Esophagus muscularis mucosa (tissue), 4 donors: ENCODE results near the gene MPPED1. TPM values are rescaled to one million over a fixed set of nuclear protein-coding genes. Genes with fewer than 3 reads are reported as not detected.

ENCODE experiments used
- DNase-seq: peaks from one replicate; pipeline ENCODE4 v3.0.0-alpha.2; 2017; ENCODE audit errors: extremely low spot score
- H3K27ac ChIP-seq, 4 donors: fragments of 200-600 bp; sonication (generic); replicated peaks in 1 of 4; 1 replicate in 3 of 4; 2 replicates in 1 of 4; pipeline ENCODE4 v1.5.1; 2016 to 2019; ENCODE audit warnings: mild to moderate bottlenecking in 1 of 4
- H3K27me3 ChIP-seq, 4 donors: fragments of 200-600 bp; sonication (generic); one replicate each; pipeline versions ENCODE4 v1.5.1 to v1.6.0; 2016 to 2019
- H3K36me3 ChIP-seq, 4 donors: fragments of 200-600 bp; sonication (generic); one replicate each; pipeline ENCODE4 v1.5.1; 2016 to 2019
- H3K4me1 ChIP-seq, 4 donors: fragments of 200-600 bp; sonication (generic); one replicate each; pipeline ENCODE4 v1.5.1; 2016 to 2019
- H3K4me3 ChIP-seq, 4 donors: fragments of 200-600 bp; sonication (generic); 1 replicate in 2 of 4; 2 replicates in 2 of 4; pipeline ENCODE4 v1.5.1; 2016 to 2019; ENCODE audit warnings: mild to moderate bottlenecking in 4 of 4, moderate library complexity in 1 of 4
- H3K9me3 ChIP-seq, 4 donors: fragments of 200-600 bp; sonication (generic); 1 replicate in 3 of 4; 2 replicates in 1 of 4; pipeline ENCODE4 v1.5.1; 2016 to 2019
- EP300 ChIP-seq: sonication (generic); formaldehyde crosslinking; IDR thresholded peaks from one replicate; pipeline ENCODE4 v1.6.1; 2017; ENCODE audit warnings: antibody characterized with exemption
- POLR2A ChIP-seq: fragments of 450-650 bp; IDR thresholded peaks from one replicate; pipeline ENCODE4 v1.6.1; 2017; ENCODE audit warnings: antibody characterized with exemption, moderate library complexity, mild to moderate bottlenecking, low read depth
- POLR2AphosphoS5 ChIP-seq, 2 donors: sonication (generic); formaldehyde crosslinking; IDR thresholded peaks; one replicate each; pipeline ENCODE4 v1.6.1; 2017; ENCODE audit warnings: antibody characterized with exemption in 2 of 2
- WGBS: methylation state at CpG from one replicate; pipeline ENCODE4 v1.1.5; 2018; 5-methylcytosine and 5-hydroxymethylcytosine counted together
- intact Hi-C: fragments of 100-400 bp; cut with DNase I; formaldehyde crosslinking; loops from one replicate; pipeline ENCODE4 v1.15.1; 2023
- total RNA-seq, 4 donors: library from RNA; depleted of rRNA; stranded (reverse); fragments of >200 nt; gene quantifications; one replicate each; pipeline versions ENCODE4 v1.1.0 to v1.2.1, GENCODE V29; 2016
- TF ChIP-seq, protein P1 (sequence below), 3 experiments: fragments of 200-600 bp in 2 of 3; fragments of 450-650 bp in 1 of 3; sonication (generic) in 2 of 3; IDR thresholded peaks; one replicate each; pipeline ENCODE4 v1.5.1; 2017 to 2019; ENCODE audit warnings: antibody characterized with exemption in 3 of 3, mild to moderate bottlenecking in 2 of 3, moderate library complexity in 1 of 3

Gene MPPED1
- total RNA-seq, 4 donors from 2014 or later = not detected

DNA sequence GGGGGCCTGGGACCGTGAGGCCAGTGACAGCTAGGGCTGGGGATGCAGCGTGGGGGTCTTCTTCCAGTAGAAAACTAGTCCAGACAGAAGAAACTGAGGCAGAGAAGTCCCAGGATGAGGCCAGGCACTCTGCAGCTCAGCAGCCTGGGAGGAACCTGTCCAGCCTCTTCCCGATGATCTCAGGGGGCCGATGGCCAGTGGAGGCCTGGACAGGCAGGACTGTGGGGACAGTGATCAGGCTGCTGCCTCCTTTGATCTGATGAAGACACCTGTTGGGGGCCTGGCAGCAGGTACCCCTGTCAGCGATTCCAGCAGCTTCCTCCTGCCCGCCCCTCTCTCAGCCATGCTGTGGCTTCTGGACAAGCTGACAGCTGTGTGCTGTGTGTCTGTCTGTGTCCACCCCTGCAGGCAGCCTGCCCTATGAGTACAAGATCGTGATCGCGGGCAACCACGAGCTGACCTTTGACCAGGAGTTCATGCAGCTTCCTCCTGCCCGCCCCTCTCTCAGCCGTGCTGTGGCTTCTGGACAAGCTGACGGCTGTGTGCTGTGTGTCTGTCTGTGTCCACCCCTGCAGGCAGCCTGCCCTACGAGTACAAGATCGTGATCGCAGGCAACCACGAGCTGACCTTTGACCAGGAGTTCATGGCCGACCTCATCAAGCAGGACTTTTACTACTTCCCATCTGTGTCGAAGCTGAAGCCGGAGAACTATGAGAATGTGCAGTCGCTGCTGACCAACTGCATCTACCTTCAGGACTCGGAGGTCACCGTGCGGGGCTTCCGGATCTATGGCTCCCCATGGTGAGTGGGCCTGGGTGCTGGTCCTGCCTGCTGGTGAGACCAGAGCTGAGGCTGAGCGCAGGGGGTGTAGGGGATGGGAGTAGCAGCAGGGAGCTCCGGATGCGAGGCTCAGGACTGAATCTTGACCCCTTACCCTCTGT, 62.6 kb downstream of the MPPED1 start:
- H3K36me3 ChIP-seq = no peaks in the 10 kb centered on the region
- no peaks in the 10 kb centered on the region for H3K9me3 ChIP-seq
- H3K4me3 ChIP-seq = no peak overlapping the region
- no peak for DNase-seq
- TF ChIP-seq EP300 (no peak), POLR2A (no peak), POLR2AphosphoS5 (IDR thresholded peaks at IDR 0.05) (no peak)
- TF ChIP-seq, protein P1, sequence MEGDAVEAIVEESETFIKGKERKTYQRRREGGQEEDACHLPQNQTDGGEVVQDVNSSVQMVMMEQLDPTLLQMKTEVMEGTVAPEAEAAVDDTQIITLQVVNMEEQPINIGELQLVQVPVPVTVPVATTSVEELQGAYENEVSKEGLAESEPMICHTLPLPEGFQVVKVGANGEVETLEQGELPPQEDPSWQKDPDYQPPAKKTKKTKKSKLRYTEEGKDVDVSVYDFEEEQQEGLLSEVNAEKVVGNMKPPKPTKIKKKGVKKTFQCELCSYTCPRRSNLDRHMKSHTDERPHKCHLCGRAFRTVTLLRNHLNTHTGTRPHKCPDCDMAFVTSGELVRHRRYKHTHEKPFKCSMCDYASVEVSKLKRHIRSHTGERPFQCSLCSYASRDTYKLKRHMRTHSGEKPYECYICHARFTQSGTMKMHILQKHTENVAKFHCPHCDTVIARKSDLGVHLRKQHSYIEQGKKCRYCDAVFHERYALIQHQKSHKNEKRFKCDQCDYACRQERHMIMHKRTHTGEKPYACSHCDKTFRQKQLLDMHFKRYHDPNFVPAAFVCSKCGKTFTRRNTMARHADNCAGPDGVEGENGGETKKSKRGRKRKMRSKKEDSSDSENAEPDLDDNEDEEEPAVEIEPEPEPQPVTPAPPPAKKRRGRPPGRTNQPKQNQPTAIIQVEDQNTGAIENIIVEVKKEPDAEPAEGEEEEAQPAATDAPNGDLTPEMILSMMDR (IDR thresholded peaks at IDR 0.05) = no peak
- intact Hi-C loops = no loop called here
- no peaks in the 10 kb centered on the region for H3K4me1 ChIP-seq
- H3K27me3 ChIP-seq = peaks cover 0 to 65% (median 0%) of the 10 kb centered on the region in 4 donors
- H3K27ac ChIP-seq = no peak overlapping the region
- WGBS = 54% methylated on average over 26 of the region's 28 CpGs

DNA sequence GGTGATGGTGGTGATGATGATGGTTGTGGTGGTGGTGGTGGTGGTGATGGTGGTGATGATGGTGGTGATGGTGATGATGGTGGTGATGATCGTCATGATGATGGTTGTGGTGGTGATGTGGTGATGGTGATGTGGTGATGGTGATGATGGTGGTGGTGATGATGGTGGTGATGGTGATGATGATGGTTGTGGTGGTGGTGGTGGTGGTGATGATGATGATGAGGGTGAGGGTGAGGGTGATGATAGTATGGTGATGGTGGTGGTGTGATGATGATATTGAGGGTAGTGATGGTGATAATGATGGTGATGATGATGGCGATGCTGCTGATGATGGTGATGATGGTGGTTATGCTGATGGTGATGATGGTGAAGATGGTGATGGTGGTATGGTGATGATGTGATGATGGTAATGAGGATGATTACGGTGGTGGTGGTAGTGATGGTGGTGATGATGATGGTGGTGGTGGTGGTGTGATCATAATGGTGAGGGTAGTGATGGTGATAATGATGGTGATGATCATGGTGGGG, 63.8 kb downstream of the MPPED1 start:
- DNase-seq = no peak
- Histone ChIP-seq H3K9me3 (no peaks in the 10 kb centered on the region), H3K27ac (no peak overlapping the region), H3K4me3 (no peak overlapping the region), H3K4me1 (no peaks in the 10 kb centered on the region), H3K27me3 (peaks cover 0 to 57% (median 0%) of the 10 kb centered on the region in 4 donors), H3K36me3 (no peaks in the 10 kb centered on the region)
- no peak for TF ChIP-seq EP300
- TF ChIP-seq, protein P1 (IDR thresholded peaks at IDR 0.05) = no peak
- no peak for TF ChIP-seq POLR2AphosphoS5 (IDR thresholded peaks at IDR 0.05)
- intact Hi-C loops = no loop called here
- 97% methylated on average over 3 of the region's 3 CpGs for whole genome bisulfite sequencing

DNA sequence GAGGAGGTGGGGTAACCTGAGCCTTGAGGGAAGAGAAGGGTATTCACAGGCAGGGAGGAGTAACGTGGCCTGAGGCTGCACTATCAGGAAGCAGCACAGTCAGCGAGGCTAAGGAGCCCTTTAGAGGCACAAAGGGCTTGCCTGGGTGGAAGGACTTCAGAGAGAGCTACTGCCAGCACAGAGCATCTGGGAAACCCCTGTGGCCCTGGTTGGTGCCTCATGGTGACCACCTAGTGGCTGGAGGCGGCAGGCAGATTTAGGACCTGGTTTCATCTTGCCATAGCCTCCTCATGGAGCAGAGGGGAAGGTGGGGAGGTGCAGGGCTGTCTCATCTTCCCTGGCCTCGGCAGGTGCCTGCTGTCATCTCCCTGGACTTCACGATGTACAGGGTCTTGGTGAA, 64.5 kb downstream of the MPPED1 start:
- no peak for TF ChIP-seq POLR2A
- TF ChIP-seq, protein P1 (IDR thresholded peaks at IDR 0.05) = no peak
- no peak for TF ChIP-seq POLR2AphosphoS5 (IDR thresholded peaks at IDR 0.05)
- TF ChIP-seq EP300 = no peak
- Histone ChIP-seq H3K4me1 (no peaks in the 10 kb centered on the region), H3K27ac (no peak overlapping the region), H3K27me3 (peaks cover 0 to 50% (median 0%) of the 10 kb centered on the region in 4 donors), H3K9me3 (no peaks in the 10 kb centered on the region), H3K4me3 (no peak overlapping the region), H3K36me3 (no peaks in the 10 kb centered on the region)
- intact Hi-C loops = no loop called here
- DNase-seq = no peak
- WGBS = 56% methylated on average over 4 of the region's 5 CpGs

DNA sequence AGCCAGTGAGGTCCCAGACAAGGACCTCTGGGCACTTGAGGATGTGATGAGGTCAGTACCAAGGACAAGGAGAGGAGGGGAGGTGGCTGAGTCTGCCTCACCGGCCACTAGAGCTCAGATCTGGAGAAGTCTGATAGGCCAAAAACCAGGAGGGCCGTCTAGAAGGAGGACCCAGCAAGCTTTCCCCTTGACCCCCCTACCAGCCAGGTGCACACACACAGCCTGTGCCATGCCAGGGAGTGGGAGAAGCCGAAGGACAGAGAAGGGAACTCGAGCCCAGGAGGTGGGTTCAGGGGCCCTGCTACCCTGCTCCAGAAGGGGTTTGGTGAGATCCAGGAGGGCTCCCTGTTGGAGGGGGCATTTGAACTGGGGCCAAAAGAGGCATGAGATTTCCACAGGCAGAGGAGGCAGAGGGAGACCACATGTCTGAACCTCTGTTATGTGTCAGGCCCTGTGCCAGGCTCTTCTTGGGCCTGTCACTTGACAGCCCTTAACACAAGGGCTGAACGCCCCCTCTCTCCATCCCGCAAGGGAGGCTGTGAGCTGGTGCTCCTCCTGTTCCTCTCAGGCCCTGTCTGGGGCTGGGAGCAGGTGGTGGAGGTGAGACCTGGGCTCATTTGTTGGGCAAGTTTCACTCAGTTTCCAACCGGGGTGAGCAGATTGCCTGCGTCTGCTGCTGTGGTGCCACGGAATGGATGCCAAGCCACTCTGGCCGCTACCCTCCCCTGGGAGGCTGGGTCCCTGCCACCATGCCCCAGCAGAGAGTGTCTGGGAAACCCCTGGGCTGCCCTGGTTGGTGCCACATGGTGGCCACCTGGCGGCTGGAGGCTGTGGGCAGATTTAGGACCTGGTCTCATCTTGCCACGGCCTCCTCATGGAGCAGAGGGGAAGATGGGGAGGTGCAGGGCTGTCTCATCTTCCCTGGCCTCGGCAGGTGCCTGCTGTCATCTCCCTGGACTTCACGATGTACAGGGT, 65.2 kb downstream of the MPPED1 start:
- intact Hi-C loops = no loop called here
- DNase-seq = no peak
- H3K27ac ChIP-seq = no peak overlapping the region
- peaks cover 0 to 43% (median 0%) of the 10 kb centered on the region in 4 donors for H3K27me3 ChIP-seq
- 89% methylated on average over 4 of the region's 14 CpGs for WGBS
- H3K4me1 ChIP-seq = no peaks in the 10 kb centered on the region
- H3K36me3 ChIP-seq = no peaks in the 10 kb centered on the region
- no peak overlapping the region for H3K4me3 ChIP-seq
- no peak for TF ChIP-seq POLR2A
- no peak for TF ChIP-seq EP300
- no peak for TF ChIP-seq POLR2AphosphoS5 (IDR thresholded peaks at IDR 0.05)
- TF ChIP-seq, protein P1 (IDR thresholded peaks at IDR 0.05) = no peak
- H3K9me3 ChIP-seq = no peaks in the 10 kb centered on the region
